CD4-positive, alpha-beta T cell (primary cell): ENCODE data around the gene DCHS1. TPM values are rescaled to one million over a fixed set of nuclear protein-coding genes. Genes with fewer than 3 reads are reported as not detected.

Experiments used
- ATAC-seq: fragments of 200-7000 bp; cut with Tn5 transposase; one replicate; pipeline ENCODE4 v1.10.0; 2022; ENCODE audit warnings: mild to moderate bottlenecking; ENCODE audit not compliant: poor library complexity
- CTCF ChIA-PET: fragments of 350-600 bp; sonication (Branson Sonifier 250); formaldehyde crosslinking; loops from one replicate; lab custom pipeline; 2021; ENCODE audit warnings: antibody characterized with exemption, inconsistent platforms; lab: Charles Lee
- POLR2A ChIA-PET: fragments of 350-600 bp; sonication (Branson Sonifier 250); formaldehyde crosslinking; loops from one replicate; lab custom pipeline; 2021; ENCODE audit warnings: antibody characterized with exemption, inconsistent platforms; lab: Charles Lee
- DNase-seq, 14 experiments: peaks; one replicate each; pipeline ENCODE4 v3.0.0-alpha.2; 2013 to 2020; ENCODE audit warnings: mixed read lengths in 2 of 14
- H3K27ac ChIP-seq, 2 donors: one replicate each; pipeline versions ENCODE4 v1.5.1 to v1.7.0; 2013; ENCODE audit warnings: low read length in 2 of 2, low read depth in 1 of 2, mild to moderate bottlenecking in 1 of 2
- H3K27me3 ChIP-seq, 2 experiments: 1 replicate in 1 of 2; 2 replicates in 1 of 2; pipeline versions ENCODE4 v1.6.1 to v1.7.0; 2013; ENCODE audit warnings: low read length in 2 of 2, control low read depth in 1 of 2, mild to moderate bottlenecking in 1 of 2, moderate library complexity in 1 of 2; ENCODE audit not compliant: insufficient read depth in 2 of 2, control insufficient read depth in 1 of 2
- H3K36me3 ChIP-seq: one replicate; pipeline ENCODE4 v1.6.1; 2013; ENCODE audit warnings: low read length, control low read depth; ENCODE audit not compliant: insufficient read depth
- H3K4me1 ChIP-seq: one replicate; pipeline ENCODE4 v1.6.1; 2013; ENCODE audit warnings: low read length, control low read depth; ENCODE audit not compliant: insufficient read depth
- H3K4me3 ChIP-seq: one replicate; pipeline ENCODE4 v1.5.1; 2013; ENCODE audit warnings: mild to moderate bottlenecking, low read length, moderate library complexity
- H3K9me3 ChIP-seq, 2 experiments: 1 replicate in 1 of 2; 2 replicates in 1 of 2; pipeline versions ENCODE4 v1.6.1 to v1.7.0; 2013; ENCODE audit warnings: low read length in 2 of 2, mild to moderate bottlenecking in 2 of 2, control low read depth in 1 of 2, moderate library complexity in 1 of 2; ENCODE audit not compliant: control insufficient read depth in 1 of 2, insufficient read depth in 1 of 2
- H3K27ac Mint-ChIP-seq: one replicate; pipeline ENCODE4 v1.8.0; 2020; ENCODE audit warnings: mixed read lengths
- H3K27me3 Mint-ChIP-seq: one replicate; pipeline ENCODE4 v1.8.0; 2021; ENCODE audit warnings: mixed read lengths
- H3K36me3 Mint-ChIP-seq: one replicate; pipeline ENCODE4 v1.8.0; 2021; ENCODE audit warnings: low read depth, mixed read lengths
- H3K4me1 Mint-ChIP-seq: one replicate; pipeline ENCODE4 v1.8.0; 2021; ENCODE audit warnings: low read depth, mixed read lengths
- H3K4me3 Mint-ChIP-seq: one replicate; pipeline ENCODE4 v1.8.0; 2020; ENCODE audit warnings: mild to moderate bottlenecking, mixed read lengths
- H3K9me3 Mint-ChIP-seq: one replicate; pipeline ENCODE4 v1.8.0; 2020; ENCODE audit warnings: mixed read lengths
- intact Hi-C, 2 experiments: fragments of 100-400 bp; cut with DNase I in 1 of 2; cut with micrococcal nuclease in 1 of 2; formaldehyde crosslinking; loops; one replicate each; pipeline versions ENCODE4 v1.15.1 to v1.9.0; 2023 to 2025; cut with DNase I, micrococcal nuclease
- total RNA-seq, 174 experiments: library from RNA in 2 of 174; stranded (reverse) in 2 of 174; gene quantifications; one replicate each; pipeline ENCODE4 v1.2.3 and lab custom pipeline; 2021 to 2026
- TF ChIP-seq, protein P1 (sequence below): fragments of 200-600 bp; IDR thresholded peaks from one replicate; pipeline ENCODE4 v1.8.0; 2022; ENCODE audit warnings: antibody characterized with exemption, mild to moderate bottlenecking

The DCHS1 gene
- total RNA-seq, 2 experiments from 2014 or later: 9.7 TPM

DNA sequence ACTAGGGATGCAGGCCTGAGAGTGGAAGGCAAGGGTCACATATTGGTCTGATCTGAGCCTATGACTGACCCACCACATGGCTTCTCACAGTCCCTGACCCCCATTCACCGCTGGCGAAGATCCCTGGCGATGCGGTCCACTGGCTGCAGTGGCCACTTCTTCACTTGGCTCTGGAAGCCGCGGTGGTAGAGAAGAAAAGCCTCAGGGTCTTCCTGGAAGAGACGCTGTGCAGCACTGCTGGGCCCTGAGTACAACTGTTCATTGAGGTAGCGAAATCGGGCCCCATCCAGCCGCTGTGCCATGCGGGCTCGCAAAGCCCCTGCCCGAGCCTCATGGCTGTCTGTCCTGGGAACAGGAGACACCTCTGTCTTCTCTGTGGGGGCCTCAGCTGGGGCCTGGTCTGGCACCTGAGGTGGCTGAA is 54.6 kb downstream of the DCHS1 start:
- no peaks in the 10 kb centered on the region for H3K9me3 Mint-ChIP-seq
- TF ChIP-seq, protein P1, sequence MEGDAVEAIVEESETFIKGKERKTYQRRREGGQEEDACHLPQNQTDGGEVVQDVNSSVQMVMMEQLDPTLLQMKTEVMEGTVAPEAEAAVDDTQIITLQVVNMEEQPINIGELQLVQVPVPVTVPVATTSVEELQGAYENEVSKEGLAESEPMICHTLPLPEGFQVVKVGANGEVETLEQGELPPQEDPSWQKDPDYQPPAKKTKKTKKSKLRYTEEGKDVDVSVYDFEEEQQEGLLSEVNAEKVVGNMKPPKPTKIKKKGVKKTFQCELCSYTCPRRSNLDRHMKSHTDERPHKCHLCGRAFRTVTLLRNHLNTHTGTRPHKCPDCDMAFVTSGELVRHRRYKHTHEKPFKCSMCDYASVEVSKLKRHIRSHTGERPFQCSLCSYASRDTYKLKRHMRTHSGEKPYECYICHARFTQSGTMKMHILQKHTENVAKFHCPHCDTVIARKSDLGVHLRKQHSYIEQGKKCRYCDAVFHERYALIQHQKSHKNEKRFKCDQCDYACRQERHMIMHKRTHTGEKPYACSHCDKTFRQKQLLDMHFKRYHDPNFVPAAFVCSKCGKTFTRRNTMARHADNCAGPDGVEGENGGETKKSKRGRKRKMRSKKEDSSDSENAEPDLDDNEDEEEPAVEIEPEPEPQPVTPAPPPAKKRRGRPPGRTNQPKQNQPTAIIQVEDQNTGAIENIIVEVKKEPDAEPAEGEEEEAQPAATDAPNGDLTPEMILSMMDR: no peak
- H3K4me1 Mint-ChIP-seq: peaks cover 26% of the 10 kb centered on the region
- DNase-seq: peak in 1 of 14 experiments; percentile 6
- no peaks in the 10 kb centered on the region for H3K27me3 ChIP-seq
- H3K27ac Mint-ChIP-seq: no peak overlapping the region
- H3K4me3 Mint-ChIP-seq: no peak overlapping the region
- intact Hi-C loops: loop anchor here (5.0 kb wide), 5 partner anchors 119 to 1386 kb away; partner anchors contain the start of genes ARFIP2 (in 2 of the 2), TIMM10B (in 2 of the 2), CNGA4 (in 1 of the 2) and EIF3F (in 1 of the 2)
- ATAC-seq: no peak
- H3K4me1 ChIP-seq: peaks cover 49% of the 10 kb centered on the region
- no peak overlapping the region for H3K4me3 ChIP-seq
- peaks cover 50% of the 10 kb centered on the region for H3K36me3 ChIP-seq
- POLR2A ChIA-PET: interaction anchor here (4.0 kb wide), 1 partner anchor 11 kb away, joined by 39 read pairs; the partner anchor contains the start of gene TAF10
- no peak overlapping the region for H3K27ac ChIP-seq
- H3K9me3 ChIP-seq: no peaks in the 10 kb centered on the region
- CTCF ChIA-PET: no interaction called here
- H3K36me3 Mint-ChIP-seq: peaks cover 57% of the 10 kb centered on the region
- no peaks in the 10 kb centered on the region for H3K27me3 Mint-ChIP-seq

DNA sequence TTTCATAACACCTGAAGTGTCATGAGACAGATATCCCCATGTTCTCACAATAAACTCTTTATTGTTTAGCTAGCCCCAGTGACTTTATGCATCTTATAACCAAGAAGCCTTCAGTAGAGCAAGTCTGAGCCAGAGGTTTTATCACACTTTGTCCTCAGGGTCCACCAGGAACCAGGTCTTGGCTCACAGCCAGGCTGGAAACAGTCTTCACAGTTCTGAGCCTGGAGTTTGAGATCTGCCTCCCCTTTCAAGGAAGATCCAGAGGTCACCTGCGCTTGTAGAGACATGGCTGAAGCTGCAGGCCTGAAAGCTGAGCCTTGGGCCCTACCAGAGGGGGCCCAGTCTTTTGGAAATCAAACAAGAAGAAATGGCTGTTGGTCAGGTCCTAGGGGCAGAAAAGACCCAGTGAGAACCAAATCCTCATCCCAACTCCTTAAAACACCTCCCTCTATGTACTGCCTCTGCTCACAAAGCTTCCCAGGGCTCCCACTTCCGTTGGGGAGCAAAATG is 55.7 kb downstream of the DCHS1 start:
- ATAC-seq: no peak
- TF ChIP-seq, protein P1: no peak
- Mint-ChIP-seq H3K4me1 (peaks cover 33% of the 10 kb centered on the region), H3K36me3 (peaks cover 64% of the 10 kb centered on the region), H3K27ac (no peak overlapping the region), H3K27me3 (no peaks in the 10 kb centered on the region), H3K9me3 (no peaks in the 10 kb centered on the region), H3K4me3 (no peak overlapping the region)
- H3K4me3 ChIP-seq: no peak overlapping the region
- ChIA-PET CTCF (no interaction called here), POLR2A (interaction anchor here (1.1 to 2.4 kb wide), 3 partner anchors 12 to 83 kb away, joined by 3 to 6 read pairs (median 5); partner anchors contain the start of genes MRPL17, TAF10 and TPP1)
- peaks cover 60% of the 10 kb centered on the region for H3K36me3 ChIP-seq
- peaks cover 38% of the 10 kb centered on the region for H3K4me1 ChIP-seq
- intact Hi-C loops: loop anchor here (5.0 to 10.0 kb wide), 6 partner anchors 65 to 1387 kb away; partner anchors contain the start of genes ARFIP2 (in 2 of the 2), TIMM10B (in 2 of the 2), CNGA4 (in 1 of the 2) and EIF3F (in 1 of the 2)
- no peaks in the 10 kb centered on the region for H3K9me3 ChIP-seq
- H3K27ac ChIP-seq: peak overlapping the region in 1 of 2 donors; percentile 9
- no peaks in the 10 kb centered on the region for H3K27me3 ChIP-seq
- DNase-seq: no peak

DNA sequence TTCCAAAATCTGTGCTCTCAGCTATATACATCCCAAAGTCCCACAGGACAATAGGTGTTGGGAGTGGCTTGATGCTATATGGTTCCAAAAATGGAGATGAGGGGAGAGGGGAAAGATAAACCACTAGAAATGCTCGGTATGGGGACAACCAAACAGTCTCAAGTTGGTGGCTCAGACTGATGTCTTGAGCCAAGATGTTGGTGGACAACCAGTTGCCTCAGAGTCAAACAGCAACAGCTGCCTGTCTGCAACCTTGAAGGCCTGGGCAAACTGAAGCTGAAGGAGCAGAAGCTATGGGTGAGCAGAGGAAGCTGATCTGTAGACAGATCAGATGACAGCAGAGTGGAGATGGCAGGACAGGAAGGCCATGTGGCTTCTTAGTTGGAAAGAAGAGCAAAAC is 56.2 kb downstream of the DCHS1 start:
- POLR2A ChIA-PET: interaction anchor here (1.1 to 2.4 kb wide), 3 partner anchors 13 to 84 kb away, joined by 3 to 6 read pairs (median 5); partner anchors contain the start of genes MRPL17, TAF10 and TPP1
- CTCF ChIA-PET: no interaction called here
- H3K4me1 Mint-ChIP-seq: peaks cover 36% of the 10 kb centered on the region

More for the DNA sequence above, 56.2 kb downstream of the DCHS1 start:
- Mint-ChIP-seq H3K27me3 (no peaks in the 10 kb centered on the region), H3K36me3 (peaks cover 68% of the 10 kb centered on the region), H3K4me3 (peak overlapping the region; percentile 44), H3K9me3 (no peaks in the 10 kb centered on the region), H3K27ac (no peak overlapping the region)
- Histone ChIP-seq H3K4me1 (peaks cover 36% of the 10 kb centered on the region), H3K27ac (no peak overlapping the region), H3K27me3 (no peaks in the 10 kb centered on the region), H3K4me3 (no peak overlapping the region), H3K36me3 (peaks cover 60% of the 10 kb centered on the region), H3K9me3 (no peaks in the 10 kb centered on the region)
- ATAC-seq (no peak), DNase-seq (no peak)
- TF ChIP-seq, protein P1: no peak
- intact Hi-C loops: loop anchor here in 1 of 2 experiments (10.0 kb wide), 1 partner anchor 65 kb away; no protein-coding TSS in a partner anchor
